ENCODE measurements around the gene F7.

DNA sequence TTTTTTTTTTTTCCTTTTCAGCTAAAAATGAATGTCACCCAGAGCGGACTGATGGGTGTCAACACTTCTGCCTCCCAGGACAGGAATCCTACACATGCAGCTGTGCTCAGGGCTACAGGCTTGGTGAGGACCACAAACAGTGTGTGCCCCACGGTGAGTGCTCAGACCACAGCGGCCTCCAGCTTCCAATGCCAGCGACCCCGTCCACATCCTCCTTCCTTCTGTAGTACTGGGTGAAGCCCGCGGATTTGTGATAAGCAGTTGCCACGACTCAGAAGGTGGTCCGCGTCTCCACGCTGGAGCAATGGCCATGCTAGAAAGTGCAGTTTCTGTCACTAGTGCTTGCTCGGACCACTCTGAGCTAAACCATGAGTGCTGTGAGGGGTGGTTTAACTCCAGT lies 58.9 kb downstream of the F7 start:
- TF ChIP-seq, protein P1, sequence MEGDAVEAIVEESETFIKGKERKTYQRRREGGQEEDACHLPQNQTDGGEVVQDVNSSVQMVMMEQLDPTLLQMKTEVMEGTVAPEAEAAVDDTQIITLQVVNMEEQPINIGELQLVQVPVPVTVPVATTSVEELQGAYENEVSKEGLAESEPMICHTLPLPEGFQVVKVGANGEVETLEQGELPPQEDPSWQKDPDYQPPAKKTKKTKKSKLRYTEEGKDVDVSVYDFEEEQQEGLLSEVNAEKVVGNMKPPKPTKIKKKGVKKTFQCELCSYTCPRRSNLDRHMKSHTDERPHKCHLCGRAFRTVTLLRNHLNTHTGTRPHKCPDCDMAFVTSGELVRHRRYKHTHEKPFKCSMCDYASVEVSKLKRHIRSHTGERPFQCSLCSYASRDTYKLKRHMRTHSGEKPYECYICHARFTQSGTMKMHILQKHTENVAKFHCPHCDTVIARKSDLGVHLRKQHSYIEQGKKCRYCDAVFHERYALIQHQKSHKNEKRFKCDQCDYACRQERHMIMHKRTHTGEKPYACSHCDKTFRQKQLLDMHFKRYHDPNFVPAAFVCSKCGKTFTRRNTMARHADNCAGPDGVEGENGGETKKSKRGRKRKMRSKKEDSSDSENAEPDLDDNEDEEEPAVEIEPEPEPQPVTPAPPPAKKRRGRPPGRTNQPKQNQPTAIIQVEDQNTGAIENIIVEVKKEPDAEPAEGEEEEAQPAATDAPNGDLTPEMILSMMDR (IDR thresholded peaks at IDR 0.05; ENCODE audit: insufficient read depth, low read length, poor library complexity, severe bottlenecking) = no peak
- no peak for TF ChIP-seq EZH2phosphoT487 (conservative IDR thresholded peaks at IDR 0.05; ENCODE audit: low read length)
